Colonic mucosa (tissue), 4 donors: ENCODE results near the gene SMG9. TPM values are rescaled to one million over a fixed set of nuclear protein-coding genes. Genes with fewer than 3 reads are reported as not detected.

Experiments
- DNase-seq: peaks from one replicate; pipeline ENCODE4 v3.0.0-alpha.2; 2020
- H3K27ac ChIP-seq: fragments of 200-600 bp; one replicate; pipeline ENCODE4 v1.8.0; 2021
- H3K27me3 ChIP-seq: fragments of 200-600 bp; one replicate; pipeline ENCODE4 v1.8.0; 2021
- H3K36me3 ChIP-seq: fragments of 200-600 bp; one replicate; pipeline ENCODE4 v1.8.0; 2021
- H3K4me1 ChIP-seq: fragments of 200-600 bp; one replicate; pipeline ENCODE4 v1.8.0; 2021; ENCODE audit warnings: mild to moderate bottlenecking
- H3K4me3 ChIP-seq: fragments of 200-600 bp; one replicate; pipeline ENCODE4 v1.8.0; 2021
- H3K9ac ChIP-seq, 2 donors: one replicate each; pipeline ENCODE4 v1.7.0; 2013; ENCODE audit warnings: control low read depth in 2 of 2, low read depth in 2 of 2, low read length in 2 of 2
- H3K9me3 ChIP-seq: fragments of 200-600 bp; one replicate; pipeline ENCODE4 v1.8.0; 2021
- intact Hi-C: fragments of 100-400 bp; cut with DNase I; formaldehyde crosslinking; loops from one replicate; pipeline ENCODE4 v1.14.1; 2022
- total RNA-seq, 2 donors: library from RNA; stranded (reverse); fragmentation: NEBNext Ultra II Directional in 1 of 2; extraction: Animal tissue kit (Norgen Biotek cat#: 25700) in 1 of 2; gene quantifications; one replicate each; pipeline ENCODE4 v1.2.1, GENCODE V29; 2021
- TF ChIP-seq, protein P1 (sequence below): fragments of 200-600 bp; IDR thresholded peaks from one replicate; pipeline ENCODE4 v1.8.0; 2022; ENCODE audit warnings: antibody characterized with exemption, mild to moderate bottlenecking
- donor health status: healthy.
- donor health status: DM: no; HTN: no; CAD: no.
- donor health status: DM: no; HTN: no; CAD: no.

Gene SMG9
- total RNA-seq, 2 donors from 2014 or later = 30.1 to 66.6 TPM

DNA sequence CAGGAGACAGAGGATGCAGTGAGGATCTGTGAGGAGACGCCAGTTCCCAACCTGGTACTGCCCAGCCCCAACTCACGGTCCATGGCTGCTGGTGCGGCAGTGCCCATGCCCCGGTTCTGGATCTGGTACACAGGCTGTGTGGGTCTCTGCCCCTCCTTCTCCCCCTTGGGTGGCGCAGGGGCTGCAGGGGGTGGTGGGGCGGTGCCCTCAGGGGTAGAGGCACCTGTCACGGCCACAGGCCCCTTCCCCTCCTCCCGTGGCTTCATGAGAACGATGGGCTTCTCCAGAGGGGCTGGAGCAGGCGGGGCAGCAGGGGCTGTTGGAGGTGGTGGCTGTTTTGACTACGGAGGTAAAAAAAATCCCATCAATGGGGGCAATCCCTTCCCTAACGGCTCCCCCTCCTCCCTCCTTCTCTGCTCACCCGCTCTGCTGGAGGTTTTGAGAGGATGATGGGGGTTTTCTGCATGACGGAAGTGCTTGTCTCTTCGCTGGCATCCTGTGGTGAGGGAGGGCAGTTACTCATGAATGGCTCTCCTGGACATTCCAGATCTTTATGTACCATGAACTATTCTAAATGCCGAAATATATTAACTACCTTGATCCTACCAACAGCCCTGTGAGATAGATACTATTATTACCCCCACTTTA is 7.1 kb downstream of the SMG9 start:
- H3K4me1 ChIP-seq = no peaks in the 10 kb centered on the region
- no peak overlapping the region for H3K27ac ChIP-seq
- DNase-seq = no peak
- H3K9ac ChIP-seq = no peak overlapping the region
- H3K9me3 ChIP-seq = no peaks in the 10 kb centered on the region
- H3K27me3 ChIP-seq = no peaks in the 10 kb centered on the region
- H3K36me3 ChIP-seq = peaks cover 12% of the 10 kb centered on the region
- no peak overlapping the region for H3K4me3 ChIP-seq
- intact Hi-C loops = loop anchor here (2.0 kb wide), 1 partner anchor 37 kb away; no protein-coding TSS in a partner anchor
- TF ChIP-seq, protein P1, sequence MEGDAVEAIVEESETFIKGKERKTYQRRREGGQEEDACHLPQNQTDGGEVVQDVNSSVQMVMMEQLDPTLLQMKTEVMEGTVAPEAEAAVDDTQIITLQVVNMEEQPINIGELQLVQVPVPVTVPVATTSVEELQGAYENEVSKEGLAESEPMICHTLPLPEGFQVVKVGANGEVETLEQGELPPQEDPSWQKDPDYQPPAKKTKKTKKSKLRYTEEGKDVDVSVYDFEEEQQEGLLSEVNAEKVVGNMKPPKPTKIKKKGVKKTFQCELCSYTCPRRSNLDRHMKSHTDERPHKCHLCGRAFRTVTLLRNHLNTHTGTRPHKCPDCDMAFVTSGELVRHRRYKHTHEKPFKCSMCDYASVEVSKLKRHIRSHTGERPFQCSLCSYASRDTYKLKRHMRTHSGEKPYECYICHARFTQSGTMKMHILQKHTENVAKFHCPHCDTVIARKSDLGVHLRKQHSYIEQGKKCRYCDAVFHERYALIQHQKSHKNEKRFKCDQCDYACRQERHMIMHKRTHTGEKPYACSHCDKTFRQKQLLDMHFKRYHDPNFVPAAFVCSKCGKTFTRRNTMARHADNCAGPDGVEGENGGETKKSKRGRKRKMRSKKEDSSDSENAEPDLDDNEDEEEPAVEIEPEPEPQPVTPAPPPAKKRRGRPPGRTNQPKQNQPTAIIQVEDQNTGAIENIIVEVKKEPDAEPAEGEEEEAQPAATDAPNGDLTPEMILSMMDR = no peak

DNA sequence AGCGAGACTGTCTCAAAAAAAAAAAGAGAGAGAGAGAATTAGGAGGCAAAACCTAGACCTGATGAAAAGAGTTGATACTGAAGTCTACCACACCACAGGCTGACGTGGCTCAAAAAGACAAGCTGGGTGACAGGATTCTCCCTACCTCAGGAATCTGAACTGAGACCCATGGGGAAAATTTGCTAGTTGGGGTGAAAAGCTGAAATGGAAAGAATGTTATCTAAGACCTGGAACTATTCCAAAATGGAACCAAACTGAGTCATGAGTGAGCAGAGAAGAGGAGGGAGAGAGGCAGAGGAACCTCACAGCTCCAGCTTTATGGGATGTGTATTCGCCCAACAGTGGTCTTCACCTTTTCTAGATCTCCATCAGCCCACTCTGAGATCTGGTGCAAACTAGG is 11.7 kb downstream of the SMG9 start:
- intact Hi-C loops = no loop called here

DNA sequence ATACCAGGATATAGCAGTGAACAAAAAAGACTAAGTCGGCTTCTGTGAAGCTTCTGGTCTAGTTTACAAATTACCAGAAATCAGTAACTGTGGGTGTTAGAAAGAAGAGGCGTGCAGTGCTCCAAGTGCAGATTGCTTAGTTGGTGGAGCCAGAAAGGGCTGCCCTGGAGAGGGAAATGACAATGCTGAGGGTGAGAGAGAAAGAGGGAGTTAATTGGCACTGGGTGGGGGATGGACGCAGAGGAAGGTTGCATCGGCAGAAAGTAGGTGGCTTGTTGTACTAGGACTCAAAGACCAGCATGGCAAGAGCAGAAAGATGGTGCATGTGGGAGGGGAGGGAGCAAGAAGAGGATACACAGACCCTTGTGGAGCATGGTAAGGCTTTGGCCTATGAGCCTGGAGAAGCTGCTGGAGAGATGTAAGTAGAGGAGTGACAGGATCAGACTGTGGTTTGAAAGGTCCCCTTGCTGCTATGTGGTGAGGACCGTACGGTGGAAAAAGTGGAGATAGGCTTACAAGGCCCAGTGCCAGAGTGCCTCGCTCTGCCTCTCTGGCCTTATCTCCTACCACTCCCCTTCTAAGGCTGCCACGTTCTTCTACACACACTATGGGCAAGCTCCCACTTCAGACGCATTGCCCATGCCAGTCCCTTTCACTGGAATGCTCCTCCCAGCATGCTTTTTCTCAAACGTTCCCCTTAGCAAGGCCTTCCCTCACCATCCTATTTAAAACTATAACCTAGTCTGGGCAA is 13.5 kb downstream of the SMG9 start:
- DNase-seq = no peak
- TF ChIP-seq, protein P1 = no peak
- peak overlapping the region in 1 of 2 donors; percentile 53 for H3K9ac ChIP-seq
- no peak overlapping the region for H3K27ac ChIP-seq
- no peaks in the 10 kb centered on the region for H3K9me3 ChIP-seq
- no peaks in the 10 kb centered on the region for H3K27me3 ChIP-seq
- H3K4me1 ChIP-seq = peaks cover 7% of the 10 kb centered on the region
- peaks cover 10% of the 10 kb centered on the region for H3K36me3 ChIP-seq
- H3K4me3 ChIP-seq = no peak overlapping the region
- intact Hi-C loops = no loop called here

More for the DNA sequence above, 11.7 kb downstream of the SMG9 start:
- Histone ChIP-seq H3K27me3 (no peaks in the 10 kb centered on the region), H3K27ac (no peak overlapping the region), H3K36me3 (peaks cover 5% of the 10 kb centered on the region), H3K9ac (no peak overlapping the region), H3K9me3 (no peaks in the 10 kb centered on the region), H3K4me1 (peaks cover 7% of the 10 kb centered on the region), H3K4me3 (no peak overlapping the region)
- TF ChIP-seq, protein P1 = no peak
- DNase-seq = no peak

DNA sequence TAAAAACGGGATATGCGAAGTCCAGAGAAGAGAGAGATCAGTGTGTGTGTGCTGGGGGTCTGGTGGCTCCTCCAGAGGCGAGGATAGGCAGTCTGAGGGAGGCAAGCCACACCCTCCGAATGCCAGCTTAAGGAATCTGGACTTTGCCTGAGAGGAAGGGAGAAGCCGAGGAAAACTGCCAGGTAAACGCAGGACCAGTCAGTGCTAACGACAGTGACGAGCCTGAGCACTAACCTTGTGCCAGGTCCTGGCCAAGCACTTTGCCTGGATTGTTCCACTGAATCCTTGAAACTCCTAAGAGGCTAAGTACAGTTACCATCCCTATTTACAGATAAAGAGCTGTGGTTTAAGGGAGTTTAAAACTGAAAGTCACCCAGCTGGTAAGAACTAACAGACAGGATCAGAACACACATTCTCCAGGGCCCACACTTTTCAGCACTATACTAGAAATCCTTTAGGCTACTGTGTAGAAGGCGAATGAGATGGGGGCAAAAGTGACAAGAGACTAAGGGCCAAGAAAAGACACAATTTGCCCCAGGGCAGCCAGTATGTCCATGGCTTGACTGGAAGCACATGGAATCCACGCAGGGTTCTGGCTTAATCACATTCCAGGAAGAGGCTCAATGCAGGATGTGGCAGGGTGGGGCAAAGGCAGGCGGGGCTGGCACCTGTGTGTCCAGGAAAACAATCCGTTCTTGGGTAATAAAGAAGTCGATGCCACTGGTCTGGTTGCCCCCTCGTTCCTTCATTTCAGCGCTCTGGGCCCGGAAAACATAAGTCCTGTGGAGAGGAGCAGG is 15.1 kb downstream of the SMG9 start:
- Histone ChIP-seq H3K4me3 (no peak overlapping the region), H3K4me1 (peaks cover 7% of the 10 kb centered on the region), H3K27ac (peak overlapping the region; percentile 87), H3K36me3 (peaks cover 5% of the 10 kb centered on the region), H3K27me3 (no peaks in the 10 kb centered on the region), H3K9ac (peak overlapping the region; percentile 13 to 53), H3K9me3 (no peaks in the 10 kb centered on the region)
- DNase-seq = peak; percentile 90
- intact Hi-C loops = no loop called here
- TF ChIP-seq, protein P1 = no peak

DNA sequence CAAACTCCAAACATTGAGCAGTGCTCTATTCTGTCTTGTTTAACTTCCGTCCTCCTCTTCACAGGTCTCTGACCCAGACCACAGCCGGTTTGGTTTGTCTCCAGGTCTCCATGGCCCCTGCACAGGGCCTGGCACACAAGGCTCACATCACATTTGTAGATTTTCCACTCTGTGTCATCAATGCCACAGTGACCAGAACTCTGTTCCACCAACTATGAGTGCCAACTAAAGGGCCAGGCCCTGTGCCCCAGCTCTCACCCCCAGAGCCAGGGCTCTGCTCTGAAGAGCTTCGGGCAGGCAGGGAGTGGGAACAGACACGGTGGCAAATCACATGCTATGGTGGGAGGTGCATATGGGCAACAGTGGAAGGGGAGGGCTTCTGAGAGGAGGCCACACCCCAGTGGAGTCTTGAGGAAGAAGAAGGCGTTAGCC is 16.0 kb downstream of the SMG9 start:
- Histone ChIP-seq H3K4me1 (peaks cover 7% of the 10 kb centered on the region), H3K9me3 (no peaks in the 10 kb centered on the region), H3K4me3 (no peak overlapping the region), H3K9ac (peak overlapping the region in 1 of 2 donors; percentile 53), H3K27ac (peak overlapping the region; percentile 87), H3K36me3 (peaks cover 5% of the 10 kb centered on the region), H3K27me3 (no peaks in the 10 kb centered on the region)
- intact Hi-C loops = no loop called here
- DNase-seq = peak; percentile 80
- TF ChIP-seq, protein P1 = no peak
